HG03520 (cell line): ENCODE data around the gene KLF3.

ENCODE experiments used
- ATAC-seq: cut with Tn5 transposase; IDR thresholded peaks from one replicate; pipeline ENCODE4 v1.9.1; 2021; ENCODE audit warnings: mild to moderate bottlenecking, moderate library complexity; ENCODE audit not compliant: unreplicated experiment

Gene KLF3

GRCh38 chr4:38735870-38736269 is 71.9 kb downstream of the KLF3 start:
- ATAC-seq = no peak

- no peak for ATAC-seq
Measured at GRCh38 chr4:38738940-38739803, 75.2 kb downstream of the KLF3 start.

- ATAC-seq = no peak
Measured at GRCh38 chr4:38740303-38740702, 76.3 kb downstream of the KLF3 start.

GRCh38 chr4:38743866-38744265 is 79.9 kb downstream of the KLF3 start:
- no peak for ATAC-seq

GRCh38 chr4:38745881-38746280 is 81.9 kb downstream of the KLF3 start:
- ATAC-seq = no peak

GRCh38 chr4:38747629-38748028 is 83.6 kb downstream of the KLF3 start:
- no peak for ATAC-seq

- ATAC-seq = no peak
Measured at GRCh38 chr4:38749336-38749735, 85.3 kb downstream of the KLF3 start.
